ENCODE results near the gene GIPC2.
"Not testable (repeated sequence)": the region's sequence is repeated elsewhere in the genome, so short reads cannot be mapped to it uniquely, and the experiment has no call there.

GIPC2 gene

GRCh38 chr1:78095593-78095992 is 49.8 kb downstream of the GIPC2 start:
- no peak for DNase-seq (ENCODE audit: low read depth in 2 of 2)

- DNase-seq (ENCODE audit: low read depth in 2 of 2): no peak
Observed at GRCh38 chr1:78096017-78096416, 50.3 kb downstream of the GIPC2 start.

- no peak for DNase-seq (ENCODE audit: low read depth in 2 of 2)
Observed at GRCh38 chr1:78096976-78097375, 51.2 kb downstream of the GIPC2 start.

GRCh38 chr1:78101051-78101450 is 55.3 kb downstream of the GIPC2 start:
- DNase-seq (ENCODE audit: low read depth in 2 of 2): no peak

GRCh38 chr1:78101514-78101913 is 55.7 kb downstream of the GIPC2 start:
- DNase-seq (ENCODE audit: low read depth in 2 of 2): no peak

- no peak for DNase-seq (ENCODE audit: low read depth in 2 of 2)
Observed at GRCh38 chr1:78102082-78102481, 56.3 kb downstream of the GIPC2 start.

GRCh38 chr1:78102916-78103315 is 57.1 kb downstream of the GIPC2 start:
- DNase-seq (ENCODE audit: low read depth in 2 of 2): no peak

- no peak for DNase-seq (ENCODE audit: low read depth in 2 of 2)
Observed at GRCh38 chr1:78104322-78104721, 58.6 kb downstream of the GIPC2 start.

GRCh38 chr1:78109659-78110058 is 63.9 kb downstream of the GIPC2 start:
- DNase-seq (ENCODE audit: low read depth in 2 of 2): not testable (repeated sequence)

- no peak for DNase-seq (ENCODE audit: low read depth in 2 of 2)
Observed at GRCh38 chr1:78113156-78113916, 67.6 kb downstream of the GIPC2 start.

- peak in 1 of 2 donors; percentile 2 for DNase-seq (ENCODE audit: low read depth in 2 of 2)
Observed at GRCh38 chr1:78114034-78114956, 68.5 kb downstream of the GIPC2 start.

GRCh38 chr1:78120485-78120884 is 74.7 kb downstream of the GIPC2 start:
- DNase-seq (ENCODE audit: low read depth in 2 of 2): not testable (repeated sequence)

- no peak for DNase-seq (ENCODE audit: low read depth in 2 of 2)
Observed at GRCh38 chr1:78121710-78122109, 75.9 kb downstream of the GIPC2 start.

GRCh38 chr1:78122389-78122788 is 76.6 kb downstream of the GIPC2 start:
- no peak for DNase-seq (ENCODE audit: low read depth in 2 of 2)

GRCh38 chr1:78126506-78126905 is 80.7 kb downstream of the GIPC2 start:
- DNase-seq (ENCODE audit: low read depth in 2 of 2): no peak

- no peak for DNase-seq (ENCODE audit: low read depth in 2 of 2)
Observed at GRCh38 chr1:78132174-78132947, 86.6 kb downstream of the GIPC2 start.

- DNase-seq (ENCODE audit: low read depth in 2 of 2): no peak
Observed at GRCh38 chr1:78132948-78133322, 87.2 kb downstream of the GIPC2 start.

- DNase-seq (ENCODE audit: low read depth in 2 of 2): no peak
Observed at GRCh38 chr1:78136680-78137079, 90.9 kb downstream of the GIPC2 start.

- DNase-seq (ENCODE audit: low read depth in 2 of 2): no peak
Observed at GRCh38 chr1:78141531-78142231, 95.9 kb downstream of the GIPC2 start.

- DNase-seq (ENCODE audit: low read depth in 2 of 2): no peak
Observed at GRCh38 chr1:78142736-78143135, 97.0 kb downstream of the GIPC2 start.

- no peak for DNase-seq (ENCODE audit: low read depth in 2 of 2)
Observed at GRCh38 chr1:78143152-78143551, 97.4 kb downstream of the GIPC2 start.

- no peak for DNase-seq (ENCODE audit: low read depth in 2 of 2)
Observed at GRCh38 chr1:78143673-78144072, 97.9 kb downstream of the GIPC2 start.

Measured in activated CD8-positive, alpha-beta memory T cell treated with anti-CD3 and anti-CD28 coated beads for 4 hours (primary cell).